Endothelial cell of umbilical vein (primary cell): Measurements from ENCODE around the gene SPATA45. TPM values are rescaled to one million over a fixed set of nuclear protein-coding genes. Genes with fewer than 3 reads are reported as not detected.

ENCODE experiments used
- BruUV-seq: library from RNA; stranded (reverse); fragments of 400-500 nt; replicated peaks from 2 replicates; lab custom pipeline; 2021; lab: Mats Ljungman, UMichigan
- CTCF ChIA-PET: fragments of 300-600, 350-600 bp; sonication (Branson Sonifier 250); formaldehyde crosslinking; loops from one replicate; lab custom pipeline; 2021; ENCODE audit warnings: antibody characterized with exemption, inconsistent platforms; lab: Charles Lee
- POLR2A ChIA-PET: fragments of 300-600, 350-600 bp; sonication (Branson Sonifier 250); formaldehyde crosslinking; loops from one replicate; lab custom pipeline; 2021; ENCODE audit warnings: antibody characterized with exemption, inconsistent platforms; lab: Charles Lee
- DNase-seq: peaks from one replicate; pipeline ENCODE4 v3.0.0-alpha.2; 2011; ENCODE audit warnings: low read depth, low spot score
- FAIRE-seq: peaks from 2 replicates; lab custom pipeline; 2011; peaks lifted over from hg19 to GRCh38; lab: Jason Lieb, UNC
- H2AFZ ChIP-seq: 2 replicates; pipeline ENCODE4 v1.6.0; 2012; ENCODE audit warnings: low read depth, low read length, control low read depth, inconsistent platforms
- H3K27ac ChIP-seq: 2 replicates; pipeline ENCODE4 v1.5.1; 2011; ENCODE audit warnings: low read depth, mild to moderate bottlenecking, control low read depth, low read length, moderate library complexity; ENCODE audit not compliant: insufficient read depth
- H3K27me3 ChIP-seq, 2 experiments: 2 replicates each; pipeline versions ENCODE4 v1.6.0 to v1.6.1; 2011; ENCODE audit warnings: low read length in 2 of 2, mixed read lengths in 1 of 2; ENCODE audit not compliant: control insufficient read depth in 2 of 2, insufficient read depth in 2 of 2
- H3K36me3 ChIP-seq, 2 experiments: 2 replicates in 1 of 2; 3 replicates in 1 of 2; pipeline ENCODE4 v1.5.1; 2011; ENCODE audit warnings: low read length in 2 of 2, mild to moderate bottlenecking in 1 of 2, moderate library complexity in 1 of 2; ENCODE audit not compliant: control insufficient read depth in 2 of 2, insufficient read depth in 2 of 2; ENCODE audit errors: extremely low read depth in 1 of 2
- H3K4me1 ChIP-seq: 3 replicates; pipeline ENCODE4 v1.5.1; 2011; ENCODE audit warnings: mild to moderate bottlenecking, low read length; ENCODE audit not compliant: control insufficient read depth, insufficient read depth; ENCODE audit errors: extremely low read depth
- H3K4me2 ChIP-seq: 2 replicates; pipeline ENCODE4 v1.6.1; 2011; ENCODE audit warnings: low read length, control low read depth, mixed read lengths; ENCODE audit not compliant: insufficient read depth
- H3K4me3 ChIP-seq, 3 experiments: fragments of 200-600 bp in 1 of 3; sonication (generic), shearing (Covaris generic) in 1 of 3; replicated peaks in 1 of 3; 2 replicates each; pipeline ENCODE4 v1.5.1; 2011 to 2016; ENCODE audit warnings: control low read depth in 3 of 3, low read length in 3 of 3, mild to moderate bottlenecking in 2 of 3, inconsistent platforms in 1 of 3, low read depth in 1 of 3, moderate library complexity in 1 of 3; ENCODE audit not compliant: insufficient read depth in 1 of 3
- H3K79me2 ChIP-seq: 2 replicates; pipeline ENCODE4 v1.6.0; 2012; ENCODE audit warnings: low read length, inconsistent platforms; ENCODE audit not compliant: control insufficient read depth, insufficient read depth
- H3K9ac ChIP-seq: replicated peaks from 2 replicates; pipeline ENCODE3; 2011; ENCODE audit warnings: low read length, control low read depth; ENCODE audit not compliant: insufficient read depth; ENCODE audit errors: extremely low read depth
- H3K9me1 ChIP-seq: replicated peaks from 3 replicates; pipeline ENCODE4 v1.6.0; 2011; ENCODE audit warnings: mild to moderate bottlenecking, low read length; ENCODE audit not compliant: control insufficient read depth, insufficient read depth; ENCODE audit errors: extremely low read depth
- H3K9me3 ChIP-seq: replicated peaks from 2 replicates; pipeline ENCODE4 v1.5.1; 2012; ENCODE audit warnings: low read length, inconsistent platforms; ENCODE audit not compliant: control insufficient read depth, insufficient read depth
- H4K20me1 ChIP-seq: replicated peaks from 2 replicates; pipeline ENCODE3; 2011; ENCODE audit warnings: mild to moderate bottlenecking, low read length; ENCODE audit not compliant: control insufficient read depth, insufficient read depth; ENCODE audit errors: extremely low read depth
- EZH2 ChIP-seq: IDR thresholded peaks from 2 replicates; pipeline ENCODE4 v1.6.1; 2012; ENCODE audit warnings: borderline replicate concordance, low read depth, mild to moderate bottlenecking, moderate library complexity, low read length, inconsistent platforms; ENCODE audit not compliant: severe bottlenecking
- FOS ChIP-seq: IDR thresholded peaks from 2 replicates; pipeline ENCODE4 v1.6.1; 2011; ENCODE audit warnings: mild to moderate bottlenecking, low read length, moderate library complexity, borderline replicate concordance; ENCODE audit not compliant: insufficient read depth
- GATA2 ChIP-seq: IDR thresholded peaks from 2 replicates; pipeline ENCODE4 v1.7.0; 2011; ENCODE audit warnings: low read depth, mild to moderate bottlenecking, moderate library complexity, mixed read lengths, low read length; ENCODE audit not compliant: insufficient read length, insufficient read depth
- MYC ChIP-seq: IDR thresholded peaks from one replicate; pipeline ENCODE4 v1.6.1; 2011; ENCODE audit warnings: mild to moderate bottlenecking, low read depth, low read length
- POLR2A ChIP-seq: IDR thresholded peaks from 2 replicates; pipeline ENCODE4 v1.6.1; 2012; ENCODE audit warnings: low read depth, mild to moderate bottlenecking, control low read depth, low read length
- POLR2AphosphoS5 ChIP-seq: IDR thresholded peaks from 2 replicates; pipeline ENCODE4 v1.6.1; 2012; ENCODE audit warnings: low read depth, mild to moderate bottlenecking, control low read depth, low read length, moderate library complexity; ENCODE audit not compliant: insufficient read depth
- dilution Hi-C: fragments of 300-500 bp; cut with MboI; formaldehyde crosslinking; loops from one replicate; pipeline ENCODE4 v1.15.0; 2019; ENCODE audit warnings: low sequenced_read_pairs; ENCODE audit not compliant: extremely low pct_ligation_motif_present
- intact Hi-C: fragments of 100-400 bp; cut with micrococcal nuclease; formaldehyde crosslinking; loops from one replicate; pipeline ENCODE4 v1.10.0; 2022
- polyA plus RNA-seq, 4 experiments: library from polyadenylated mRNA; depleted of rRNA in 3 of 4; stranded (reverse) in 3 of 4; unstranded in 1 of 4; fragments of >200 nt; gene quantifications; 2 replicates each; pipeline versions ENCODE4 v1.2.1 to v1.2.3, GENCODE V29; 2011 to 2012; ENCODE audit warnings: missing spikeins in 1 of 4
- total RNA-seq: library from RNA; stranded (reverse); gene quantifications from 2 replicates; pipeline ENCODE4 v1.2.3, GENCODE V29; 2021
- TF ChIP-seq, protein P1 (sequence below): IDR thresholded peaks from 2 replicates; pipeline ENCODE4 v1.6.1; 2011; ENCODE audit not compliant: insufficient read depth, insufficient read length

SPATA45 gene
- total and polyA plus RNA-seq, 2 donors (not counting 3 experiments of a cell fraction or from before 2014, with no cell fraction given) = not detected

DNA sequence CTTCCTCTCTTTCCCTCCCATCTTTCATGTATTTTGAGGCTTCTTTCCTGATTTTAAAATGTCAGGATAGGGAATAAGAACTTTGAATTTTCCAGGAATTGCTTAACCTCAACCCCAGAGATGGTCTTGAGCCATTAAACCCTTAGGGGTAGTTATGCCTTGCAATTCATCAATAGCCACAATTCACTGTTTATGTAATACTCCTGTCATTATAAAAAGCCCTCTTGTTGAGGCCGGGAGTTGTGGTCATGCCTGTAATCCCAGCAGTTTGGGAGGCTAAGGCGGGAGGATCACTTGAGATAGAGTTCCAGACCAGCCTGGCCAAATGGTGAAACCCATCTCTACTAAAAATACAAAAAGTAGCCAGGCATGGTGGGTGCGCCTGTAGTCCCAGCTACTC lies 24.5 kb downstream of the SPATA45 start:
- POLR2A ChIA-PET = no interaction called here
- Histone ChIP-seq H2AFZ (no peak overlapping the region), H3K9me3 (peaks cover 3% of the 10 kb centered on the region), H3K9ac (no peak overlapping the region), H3K27me3 (no peaks in the 10 kb centered on the region), H3K4me3 (no peak overlapping the region), H3K4me1 (peaks cover 4% of the 10 kb centered on the region), H3K27ac (no peak overlapping the region), H3K4me2 (no peak overlapping the region), H3K9me1 (no peaks in the 10 kb centered on the region), H3K36me3 (no peaks in the 10 kb centered on the region), H4K20me1 (no peaks in the 10 kb centered on the region), H3K79me2 (no peaks in the 10 kb centered on the region)
- FAIRE-seq = no peak
- TF ChIP-seq, protein P1, sequence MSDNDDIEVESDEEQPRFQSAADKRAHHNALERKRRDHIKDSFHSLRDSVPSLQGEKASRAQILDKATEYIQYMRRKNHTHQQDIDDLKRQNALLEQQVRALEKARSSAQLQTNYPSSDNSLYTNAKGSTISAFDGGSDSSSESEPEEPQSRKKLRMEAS = no peak
- no peak for TF ChIP-seq POLR2AphosphoS5
- TF ChIP-seq GATA2 = no peak
- TF ChIP-seq FOS = no peak
- TF ChIP-seq MYC = no peak
- CTCF ChIA-PET = interaction anchor here (1.0 to 1.5 kb wide), 2 partner anchors 8 to 15 kb away, joined by 3 to 5 read pairs; no protein-coding TSS in a partner anchor
- intact Hi-C loops = loop anchor here (5.0 kb wide), 1 partner anchor 34 kb away; the partner anchor contains the start of gene FLVCR1
- BruUV-seq = no TSS peak
- DNase-seq = no peak
- dilution Hi-C loops = no loop called here

DNA sequence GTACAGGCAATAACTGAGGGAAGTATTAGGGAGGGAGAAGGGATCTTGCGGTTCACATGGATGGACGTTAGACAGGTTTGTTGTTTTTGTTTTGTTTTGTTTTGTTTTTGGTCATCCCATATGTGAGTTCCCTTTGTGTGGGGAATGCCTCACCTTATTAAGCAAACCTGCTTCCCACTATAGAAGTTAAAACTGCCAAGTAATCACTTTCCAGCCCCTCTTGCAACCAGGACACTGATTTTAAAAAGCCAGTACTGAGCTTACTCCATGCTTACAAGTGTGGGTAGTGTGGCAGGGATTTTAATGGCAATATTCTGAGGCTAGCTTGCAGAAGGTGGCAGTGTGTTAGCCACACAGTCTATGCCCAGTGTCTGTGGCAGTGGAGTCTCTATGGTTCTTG lies 26.5 kb downstream of the SPATA45 start:
- H3K4me2 ChIP-seq = no peak overlapping the region
- H3K27ac ChIP-seq = no peak overlapping the region
- peaks cover 1% of the 10 kb centered on the region for H3K9me3 ChIP-seq
- no peaks in the 10 kb centered on the region for H3K79me2 ChIP-seq
- H4K20me1 ChIP-seq = no peaks in the 10 kb centered on the region
- BruUV-seq = no TSS peak
- no peaks in the 10 kb centered on the region for H3K27me3 ChIP-seq
- no peaks in the 10 kb centered on the region for H3K36me3 ChIP-seq
- POLR2A ChIA-PET = no interaction called here
- H3K4me1 ChIP-seq = peaks cover 4% of the 10 kb centered on the region
- no peak overlapping the region for H3K9ac ChIP-seq
- DNase-seq (no peak), FAIRE-seq (no peak)
- no peak overlapping the region for H2AFZ ChIP-seq
- dilution Hi-C loops = no loop called here
- H3K9me1 ChIP-seq = no peaks in the 10 kb centered on the region
- no peak overlapping the region for H3K4me3 ChIP-seq
- CTCF ChIA-PET = interaction anchor here (1.1 to 2.8 kb wide), 2 partner anchors 37 to 71 kb away, joined by 4 to 10 read pairs; partner anchors contain the start of gene FLVCR1
- TF ChIP-seq POLR2AphosphoS5 (no peak), EZH2 (no peak), POLR2A (no peak)
- TF ChIP-seq, protein P1 = no peak
- intact Hi-C loops = loop anchor here (5.0 kb wide), 1 partner anchor 36 kb away; the partner anchor contains the start of gene FLVCR1
